ENCODE measurements around the gene HSD3B7. TPM values are rescaled to one million over a fixed set of nuclear protein-coding genes. Genes with fewer than 3 reads are reported as not detected.
A peak's percentile ranks its signal among the peaks of the same experiment; 100 is the strongest.

The HSD3B7 gene
- total RNA-seq, 2 experiments from 2014 or later, result 2.4 to 3.3 TPM

- Histone ChIP-seq H2AFZ (ENCODE audit: low read length) (no peak overlapping the region), H3K4me1 (ENCODE audit: insufficient read depth, low read length, poor library complexity, severe bottlenecking) (peaks cover 13% of the 10 kb centered on the region), H4K20me1 (ENCODE audit: insufficient read depth, low read length) (no peaks in the 10 kb centered on the region), H3K9me2 (ENCODE audit: insufficient read depth, low read length) (no peaks in the 10 kb centered on the region), H3K4me2 (ENCODE audit: low read length) (peak overlapping the region; percentile 18; the same call in 1 of the 2 replicates), H3K4me3 (ENCODE audit: low read depth, low read length, poor library complexity, severe bottlenecking) (no peak overlapping the region), H3K27ac (ENCODE audit: low read depth, low read length, poor library complexity, severe bottlenecking) (no peak overlapping the region), H3K9me3 (ENCODE audit: low read length) (no peaks in the 10 kb centered on the region), H3K36me3 (ENCODE audit: insufficient read depth, low read length) (peaks cover 29% of the 10 kb centered on the region), H3K79me2 (ENCODE audit: insufficient read depth, low read depth, low read length) (no peaks in the 10 kb centered on the region)
- ChIA-PET CTCF (ENCODE audit: unreplicated experiment) (interaction anchor here (0.8 to 1.4 kb wide), 5 partner anchors 10 to 193 kb away, joined by 3 to 5 read pairs (median 3); partner anchors contain the start of gene PHKG2), POLR2A (interaction anchor here (0.9 kb wide), 1 partner anchor 10 kb away, joined by 3 read pairs; no protein-coding TSS in a partner anchor)
- TF ChIP-seq EZH2phosphoT487 (IDR thresholded peaks at IDR 0.05; ENCODE audit: borderline replicate concordance, low read depth, low read length), result no peak
- TF ChIP-seq, protein P1, sequence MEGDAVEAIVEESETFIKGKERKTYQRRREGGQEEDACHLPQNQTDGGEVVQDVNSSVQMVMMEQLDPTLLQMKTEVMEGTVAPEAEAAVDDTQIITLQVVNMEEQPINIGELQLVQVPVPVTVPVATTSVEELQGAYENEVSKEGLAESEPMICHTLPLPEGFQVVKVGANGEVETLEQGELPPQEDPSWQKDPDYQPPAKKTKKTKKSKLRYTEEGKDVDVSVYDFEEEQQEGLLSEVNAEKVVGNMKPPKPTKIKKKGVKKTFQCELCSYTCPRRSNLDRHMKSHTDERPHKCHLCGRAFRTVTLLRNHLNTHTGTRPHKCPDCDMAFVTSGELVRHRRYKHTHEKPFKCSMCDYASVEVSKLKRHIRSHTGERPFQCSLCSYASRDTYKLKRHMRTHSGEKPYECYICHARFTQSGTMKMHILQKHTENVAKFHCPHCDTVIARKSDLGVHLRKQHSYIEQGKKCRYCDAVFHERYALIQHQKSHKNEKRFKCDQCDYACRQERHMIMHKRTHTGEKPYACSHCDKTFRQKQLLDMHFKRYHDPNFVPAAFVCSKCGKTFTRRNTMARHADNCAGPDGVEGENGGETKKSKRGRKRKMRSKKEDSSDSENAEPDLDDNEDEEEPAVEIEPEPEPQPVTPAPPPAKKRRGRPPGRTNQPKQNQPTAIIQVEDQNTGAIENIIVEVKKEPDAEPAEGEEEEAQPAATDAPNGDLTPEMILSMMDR (conservative IDR thresholded peaks at IDR 0.05; ENCODE audit: low read length), result peak; percentile 92
- BruUV-seq (replicated peaks), result no TSS peak
- intact Hi-C loops (cut with micrococcal nuclease; ENCODE audit: unreplicated experiment), result loop anchor here (1.0 kb wide), 1 partner anchor 98 kb away; no protein-coding TSS in a partner anchor
- DNase-seq (ENCODE audit: low spot score), result peak; percentile 74
Measured at GRCh38 chr16:30941600-30942425, 43.2 kb upstream of the HSD3B7 start.

- peaks cover 26% of the 10 kb centered on the region for H3K36me3 ChIP-seq (ENCODE audit: insufficient read depth, low read length)
- H3K79me2 ChIP-seq (ENCODE audit: insufficient read depth, low read depth, low read length), result no peaks in the 10 kb centered on the region
- H3K9me2 ChIP-seq (ENCODE audit: insufficient read depth, low read length), result no peaks in the 10 kb centered on the region
- no peak overlapping the region for H2AFZ ChIP-seq (ENCODE audit: low read length)
- intact Hi-C loops (cut with micrococcal nuclease; ENCODE audit: unreplicated experiment), result loop anchor here (1.0 kb wide), 1 partner anchor 98 kb away; no protein-coding TSS in a partner anchor
- H3K4me1 ChIP-seq (ENCODE audit: insufficient read depth, low read length, poor library complexity, severe bottlenecking), result peaks cover 12% of the 10 kb centered on the region
- no peaks in the 10 kb centered on the region for H4K20me1 ChIP-seq (ENCODE audit: insufficient read depth, low read length)
- H3K27ac ChIP-seq (ENCODE audit: low read depth, low read length, poor library complexity, severe bottlenecking), result no peak overlapping the region
- DNase-seq (ENCODE audit: low spot score), result no peak
- H3K4me2 ChIP-seq (ENCODE audit: low read length), result peak overlapping the region; percentile 18; the same call in 1 of the 2 replicates
- CTCF ChIA-PET (ENCODE audit: unreplicated experiment), result interaction anchor here (0.8 to 1.4 kb wide), 5 partner anchors 11 to 194 kb away, joined by 3 to 5 read pairs (median 3); partner anchors contain the start of gene PHKG2
- H3K4me3 ChIP-seq (ENCODE audit: low read depth, low read length, poor library complexity, severe bottlenecking), result no peak overlapping the region
- H3K9me3 ChIP-seq (ENCODE audit: low read length), result no peaks in the 10 kb centered on the region
- BruUV-seq (replicated peaks), result no TSS peak
- TF ChIP-seq, protein P1 (conservative IDR thresholded peaks at IDR 0.05; ENCODE audit: low read length), result no peak
- TF ChIP-seq EZH2phosphoT487 (IDR thresholded peaks at IDR 0.05; ENCODE audit: borderline replicate concordance, low read depth, low read length), result no peak
- POLR2A ChIA-PET, result interaction anchor here (0.7 kb wide), 1 partner anchor 90 kb away, joined by 5 read pairs; no protein-coding TSS in a partner anchor
Measured at GRCh38 chr16:30942426-30942806, 42.6 kb upstream of the HSD3B7 start.

Data from OCI-LY7 (cell line).